ENCODE results near the gene TLL1.

TLL1 gene

DNA sequence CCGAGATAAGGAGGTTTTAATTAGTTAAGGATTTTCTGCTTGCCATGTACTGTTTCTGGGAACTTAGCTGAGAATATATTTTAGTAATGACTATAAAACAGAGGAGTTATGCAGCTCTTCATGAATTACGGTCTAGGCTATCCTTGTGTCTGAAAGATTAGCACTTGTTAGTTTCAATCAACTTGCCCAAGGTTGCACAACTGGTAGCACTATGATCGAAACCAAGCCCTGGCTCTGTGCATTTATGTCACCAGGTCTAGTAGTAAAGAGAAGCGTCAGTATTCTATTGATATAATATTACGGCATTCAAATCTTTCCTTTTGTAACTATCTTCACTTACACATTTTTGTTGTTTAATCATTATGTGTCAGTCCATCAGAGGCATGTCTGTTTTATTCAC lies 176.0 kb downstream of the TLL1 start:
- DNase-seq (ENCODE audit: low read depth in 2 of 2) = no peak

DNA sequence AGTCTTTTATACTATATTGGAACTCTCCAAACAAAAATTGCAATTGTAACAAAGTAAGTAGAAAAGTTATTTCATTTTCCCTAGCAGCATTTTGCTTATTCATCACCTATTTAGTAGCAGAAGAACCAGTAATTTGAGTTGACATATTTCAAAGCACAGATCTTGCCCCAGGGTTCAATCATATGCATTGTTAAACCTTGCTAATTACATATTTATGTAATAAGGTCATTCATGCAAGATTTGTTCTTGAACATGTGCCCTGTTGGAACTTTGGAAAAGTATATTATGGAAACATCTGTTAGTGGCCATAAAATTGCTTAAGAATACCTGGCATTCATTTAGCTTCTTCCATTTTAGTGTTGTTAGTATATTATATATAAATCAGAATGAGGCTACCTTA lies 191.7 kb downstream of the TLL1 start:
- DNase-seq (ENCODE audit: low read depth in 2 of 2) = no peak

DNA sequence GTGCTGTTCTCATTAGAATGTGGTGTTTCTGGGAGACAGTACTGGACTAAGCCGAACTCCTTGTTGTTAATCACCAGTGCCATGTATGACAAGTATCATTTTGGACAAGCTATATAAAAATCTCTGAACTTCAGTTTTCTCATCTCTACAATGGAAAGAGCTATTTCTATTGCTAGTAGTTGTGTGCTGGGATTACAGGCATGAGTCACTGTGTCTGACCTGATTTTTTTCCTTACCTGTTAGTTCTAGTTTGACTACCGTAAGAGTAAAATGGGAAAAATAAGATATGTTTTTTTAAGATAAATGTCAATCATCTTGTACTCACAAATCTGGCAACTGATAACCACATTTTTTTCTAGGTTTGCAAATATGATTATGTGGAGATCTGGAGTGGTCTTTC lies 192.3 kb downstream of the TLL1 start:
- no peak for DNase-seq (ENCODE audit: low read depth in 2 of 2)

DNA sequence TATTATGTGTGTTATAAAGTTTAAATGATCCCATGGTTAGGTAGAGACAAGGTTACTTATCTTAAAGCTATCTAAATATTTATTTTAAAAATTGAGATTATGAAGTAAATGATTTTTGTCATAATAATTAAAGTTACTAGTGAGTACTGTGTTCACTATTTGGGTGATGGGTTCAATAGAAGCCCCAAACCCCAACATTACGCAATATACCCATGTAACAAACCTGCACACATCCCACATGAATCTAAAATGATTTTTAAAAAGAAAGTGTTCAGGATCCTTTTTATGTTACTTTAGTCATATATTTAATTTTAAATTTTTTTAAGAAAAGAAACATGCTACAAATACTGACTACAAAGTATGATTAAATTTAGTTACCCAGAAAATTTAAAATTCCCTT lies 193.9 kb downstream of the TLL1 start:
- no peak for DNase-seq (ENCODE audit: low read depth in 2 of 2)

DNA sequence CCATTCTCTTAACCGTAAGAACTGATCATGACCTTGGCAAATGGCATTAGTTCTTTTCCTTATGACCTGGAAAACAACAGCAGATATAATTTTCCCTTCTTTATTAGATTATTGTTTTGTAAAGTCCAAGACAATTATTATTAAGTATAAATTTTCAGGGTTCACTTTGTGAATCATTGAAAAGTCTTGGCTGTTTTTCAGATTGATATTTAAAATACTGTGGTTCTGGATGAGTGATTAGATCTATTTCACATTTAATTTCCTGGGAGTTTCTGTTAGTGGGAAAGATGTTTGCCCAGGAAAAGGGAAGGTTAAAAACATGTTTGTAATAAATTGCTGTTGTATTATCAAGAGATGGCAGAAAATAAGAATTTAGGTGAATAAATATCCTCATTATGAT lies 194.9 kb downstream of the TLL1 start:
- no peak for DNase-seq (ENCODE audit: low read depth in 2 of 2)

DNA sequence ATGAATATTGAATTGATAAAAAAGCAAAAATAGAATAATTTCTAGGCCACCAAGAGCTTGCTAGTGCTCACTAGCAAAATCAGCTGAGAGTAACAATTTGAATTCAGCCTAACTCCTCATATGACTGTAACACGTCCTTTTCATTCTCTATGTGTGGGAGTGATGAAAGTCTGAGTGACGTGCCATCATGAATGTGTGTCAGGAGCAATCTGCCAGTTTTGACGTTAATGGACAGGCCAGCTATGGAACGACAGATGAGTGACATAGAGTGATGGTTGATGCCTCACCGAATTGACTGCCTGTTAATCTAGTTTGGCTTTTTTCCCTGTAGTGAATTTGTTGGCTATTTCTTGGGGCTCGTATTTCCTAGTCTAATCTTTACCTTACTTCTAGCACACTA lies 200.7 kb downstream of the TLL1 start:
- DNase-seq (ENCODE audit: low read depth in 2 of 2) = no peak

DNA sequence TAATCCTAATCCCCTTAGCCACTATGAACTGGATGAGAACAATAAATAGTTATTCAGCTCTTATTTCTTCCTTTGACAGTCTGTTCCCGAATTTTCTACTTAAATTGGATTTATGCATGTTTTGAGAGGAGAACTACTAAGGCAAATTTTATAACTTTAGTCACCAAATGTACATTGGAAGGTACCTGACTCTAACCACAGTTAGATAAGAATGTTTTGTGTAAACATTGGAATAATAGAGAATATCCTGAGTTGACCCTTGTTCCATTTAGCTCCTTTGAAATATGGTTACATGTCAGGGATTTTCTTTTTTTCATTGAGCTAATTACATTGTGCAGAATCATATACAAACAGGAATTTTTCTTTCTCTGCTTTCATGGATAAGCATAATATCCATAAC lies 202.6 kb downstream of the TLL1 start:
- no peak for DNase-seq (ENCODE audit: low read depth in 2 of 2)

DNA sequence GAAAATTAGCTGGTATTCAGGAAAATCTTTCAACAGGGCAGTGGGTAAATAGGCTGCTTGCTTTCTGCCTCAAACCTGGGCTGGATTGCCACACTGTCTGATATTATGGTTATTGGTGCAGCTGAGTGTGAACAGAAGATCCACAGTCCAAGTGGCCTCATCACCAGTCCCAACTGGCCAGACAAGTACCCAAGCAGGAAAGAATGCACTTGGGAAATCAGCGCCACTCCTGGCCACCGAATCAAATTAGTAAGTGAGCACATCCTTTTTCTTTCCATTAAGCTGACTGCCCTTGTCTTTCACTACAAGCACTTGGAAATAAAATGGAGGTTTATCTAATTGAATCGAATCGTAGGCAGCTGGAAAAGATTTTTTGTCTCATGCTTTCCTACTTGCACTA lies 204.7 kb downstream of the TLL1 start:
- no peak for DNase-seq (ENCODE audit: low read depth in 2 of 2)

DNA sequence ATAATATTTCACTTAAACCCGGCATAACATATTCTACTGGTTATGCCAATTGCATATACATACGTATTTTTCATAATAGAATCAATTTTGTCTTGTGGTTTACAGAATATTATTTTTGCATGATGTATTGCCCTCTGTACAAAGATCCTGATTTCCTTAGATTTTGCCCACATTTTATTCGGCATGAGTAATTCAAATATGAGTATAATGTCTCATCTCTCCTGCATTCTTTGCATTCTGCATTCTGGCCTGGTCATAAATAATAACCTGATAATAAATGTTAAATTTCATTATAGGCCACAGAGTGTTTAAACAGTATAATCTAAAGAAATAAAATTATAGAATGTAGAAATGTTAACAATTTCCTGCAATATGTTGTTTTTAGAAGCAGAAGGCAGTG lies 205.3 kb downstream of the TLL1 start:
- no peak for DNase-seq (ENCODE audit: low read depth in 2 of 2)

DNA sequence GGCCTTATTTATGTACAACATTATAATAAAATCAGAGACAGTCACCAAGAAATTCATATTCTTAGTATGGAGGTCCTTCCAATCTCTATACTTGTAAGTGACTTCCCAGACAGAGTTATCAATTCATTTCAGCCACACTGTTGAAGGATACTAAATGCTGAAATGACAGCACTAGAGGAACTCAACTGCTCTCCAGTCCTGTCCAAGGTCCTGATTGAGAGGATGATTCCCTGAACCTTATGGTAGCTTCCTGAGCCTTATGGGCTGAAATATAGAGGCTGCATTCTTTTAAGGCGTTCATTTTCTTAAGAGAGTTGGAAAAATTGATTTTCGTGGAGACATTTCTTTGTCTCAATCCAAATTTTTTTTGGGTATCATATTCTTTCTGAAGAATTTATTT lies 205.9 kb downstream of the TLL1 start:
- DNase-seq (ENCODE audit: low read depth in 2 of 2) = no peak

DNA sequence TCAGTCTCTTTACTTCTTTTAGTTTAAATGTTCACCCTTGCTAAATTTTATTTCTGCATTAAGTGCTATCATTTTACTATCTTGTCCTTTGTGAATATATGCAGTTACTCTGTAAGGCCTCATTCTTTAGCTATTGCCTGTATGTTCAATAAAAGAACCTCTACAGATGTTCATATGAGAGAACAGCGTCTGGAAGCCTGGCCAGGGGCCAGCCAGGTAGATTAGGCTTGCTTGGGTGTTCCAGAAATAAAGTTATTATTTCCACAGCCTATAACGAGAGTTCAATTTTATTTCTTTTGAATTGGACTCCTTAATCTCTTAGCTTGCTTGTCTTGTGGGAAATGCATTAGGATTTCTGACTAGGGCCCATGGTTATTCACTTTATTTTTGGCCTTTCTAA lies 214.5 kb downstream of the TLL1 start:
- no peak for DNase-seq (ENCODE audit: low read depth in 2 of 2)

DNA sequence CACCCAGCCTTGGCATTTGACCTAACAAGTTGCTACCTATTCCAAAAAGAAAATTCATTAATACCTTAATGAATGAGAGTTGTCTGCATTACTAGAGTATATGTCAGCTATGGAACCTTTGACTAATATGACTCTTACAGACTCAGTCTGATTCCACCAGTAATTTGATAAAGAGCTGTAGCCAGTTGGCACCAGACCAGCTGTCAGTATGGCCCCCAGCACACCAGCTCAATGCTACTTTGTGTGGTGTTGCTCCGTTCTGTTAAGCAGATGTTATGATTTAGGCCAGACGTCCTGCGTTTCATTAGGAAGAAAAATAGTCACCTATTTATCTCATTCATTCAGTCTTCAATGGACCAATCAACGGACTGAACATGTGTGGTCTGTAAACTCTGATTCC lies 215.5 kb downstream of the TLL1 start:
- DNase-seq (ENCODE audit: low read depth in 2 of 2) = no peak

DNA sequence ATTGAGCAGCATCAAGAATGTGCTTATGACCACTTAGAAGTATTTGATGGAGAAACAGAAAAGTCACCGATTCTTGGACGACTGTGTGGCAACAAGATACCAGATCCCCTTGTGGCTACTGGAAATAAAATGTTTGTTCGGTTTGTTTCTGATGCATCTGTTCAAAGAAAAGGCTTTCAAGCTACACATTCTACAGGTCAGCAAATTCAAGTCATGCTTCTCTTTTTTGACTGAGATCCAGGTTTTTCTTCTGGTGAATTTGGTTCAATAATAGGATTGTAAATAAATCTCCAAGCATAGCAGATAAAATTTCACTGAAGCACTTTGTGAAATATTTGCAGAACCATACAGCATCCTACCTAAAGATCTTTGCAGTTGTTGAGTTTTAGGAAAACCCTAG lies 218.1 kb downstream of the TLL1 start:
- no peak for DNase-seq (ENCODE audit: low read depth in 2 of 2)

DNA sequence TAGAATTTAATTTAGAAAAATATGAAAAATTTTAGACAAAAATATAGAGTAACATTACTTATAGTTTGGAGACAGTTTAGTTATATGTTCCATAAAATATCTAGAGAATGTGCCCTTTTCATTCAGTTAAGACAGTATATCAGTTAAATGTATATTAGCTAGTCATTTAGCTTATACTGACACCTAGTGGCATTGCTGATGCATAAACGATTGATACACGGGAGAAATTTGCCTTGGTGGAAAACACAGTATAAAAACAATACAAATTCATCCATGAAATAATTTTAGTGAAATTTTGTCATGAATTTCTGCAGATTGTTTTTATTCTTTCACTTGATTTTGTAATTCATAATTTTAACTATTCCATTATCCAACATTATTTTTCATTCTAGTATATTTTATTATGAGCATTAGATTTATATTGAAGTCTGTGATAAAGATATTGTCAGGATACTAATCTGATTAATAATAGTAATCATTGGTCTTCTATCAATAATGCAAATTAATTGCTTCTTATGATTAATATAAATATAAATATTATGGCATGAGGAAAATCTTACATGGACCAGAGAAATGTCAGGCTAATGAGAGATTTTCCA lies 219.0 kb downstream of the TLL1 start:
- DNase-seq (ENCODE audit: low read depth in 2 of 2) = no peak

DNA sequence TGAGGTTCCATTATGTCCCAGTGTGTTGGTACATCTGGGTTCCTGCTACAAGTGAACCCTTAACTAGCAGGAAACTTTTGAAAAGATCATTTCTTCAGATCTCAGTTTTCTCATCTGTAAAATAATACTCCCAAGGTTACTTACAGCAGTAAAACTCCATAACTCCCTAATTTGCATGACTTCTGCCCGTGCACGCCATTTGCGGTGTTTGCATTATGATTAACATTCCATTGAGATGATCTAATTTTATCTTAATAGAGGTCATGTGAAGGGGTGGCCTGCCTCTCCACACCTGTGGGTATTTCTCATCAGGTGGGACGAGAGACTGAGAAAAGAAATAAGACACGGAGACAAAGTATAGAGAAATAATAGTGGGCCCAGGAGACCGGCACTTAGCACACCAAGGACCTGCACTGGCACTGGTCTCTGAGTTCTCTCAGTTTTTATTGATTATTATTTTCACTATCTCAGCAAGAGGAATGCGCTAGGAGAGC lies 219.8 kb downstream of the TLL1 start:
- no peak for DNase-seq (ENCODE audit: low read depth in 2 of 2)

DNA sequence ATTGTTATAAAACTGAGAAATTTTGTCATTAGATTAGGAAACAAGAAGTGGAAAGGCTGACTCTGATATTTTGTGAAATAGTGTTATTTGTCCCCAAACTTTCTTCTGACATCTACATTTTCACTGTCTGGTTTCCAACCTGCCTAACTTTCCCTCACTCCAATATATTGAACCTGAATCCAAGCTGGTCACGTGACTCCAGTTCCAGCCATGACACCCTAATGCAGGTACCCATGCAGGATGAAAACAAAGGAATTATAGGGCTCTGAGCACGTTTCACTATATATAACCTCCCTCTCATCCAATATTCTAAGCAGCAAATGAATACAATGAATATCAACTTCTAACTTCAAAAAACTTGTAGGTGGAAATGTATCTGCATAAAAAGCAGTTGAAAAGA lies 231.6 kb downstream of the TLL1 start:
- DNase-seq (ENCODE audit: low read depth in 2 of 2) = no peak

DNA sequence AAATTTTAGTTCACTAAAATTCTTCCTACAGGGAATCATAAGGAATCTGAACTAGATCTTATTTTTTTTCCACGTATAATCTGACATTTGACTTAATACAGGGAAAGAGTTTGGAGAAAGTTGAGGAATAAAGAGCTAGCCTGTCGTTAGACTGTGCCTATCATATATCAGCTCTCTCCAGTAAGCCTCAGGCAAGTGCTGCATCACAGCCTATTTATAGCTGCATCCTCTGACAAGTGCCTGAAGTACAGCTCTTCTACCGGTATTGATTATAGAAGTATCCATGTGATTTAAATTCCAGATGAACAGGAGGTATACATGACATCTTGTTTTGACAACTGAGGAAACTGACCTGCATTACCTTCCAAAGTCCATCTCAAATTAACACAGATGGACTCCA lies 248.9 kb downstream of the TLL1 start:
- DNase-seq (ENCODE audit: low read depth in 2 of 2) = no peak

DNA sequence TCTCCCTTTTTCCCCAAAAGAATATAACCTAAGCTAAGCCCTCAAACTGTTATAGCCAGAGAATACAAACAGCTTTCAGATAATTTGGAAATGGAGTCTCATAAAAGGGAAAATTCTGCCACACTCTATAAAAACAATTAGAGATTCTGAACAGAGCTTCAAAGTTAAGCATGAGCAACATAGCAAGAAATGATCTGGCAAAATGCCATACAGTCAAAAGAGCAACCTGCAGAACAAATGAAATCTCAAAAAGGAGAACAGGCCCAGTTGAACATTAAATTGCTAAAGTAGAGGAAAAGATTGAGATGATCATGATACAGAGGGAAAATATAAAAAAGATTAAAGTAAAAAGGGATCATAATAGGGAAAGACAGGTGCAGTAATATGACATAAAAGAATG lies 250.5 kb downstream of the TLL1 start:
- DNase-seq (ENCODE audit: low read depth in 2 of 2) = no peak

DNA sequence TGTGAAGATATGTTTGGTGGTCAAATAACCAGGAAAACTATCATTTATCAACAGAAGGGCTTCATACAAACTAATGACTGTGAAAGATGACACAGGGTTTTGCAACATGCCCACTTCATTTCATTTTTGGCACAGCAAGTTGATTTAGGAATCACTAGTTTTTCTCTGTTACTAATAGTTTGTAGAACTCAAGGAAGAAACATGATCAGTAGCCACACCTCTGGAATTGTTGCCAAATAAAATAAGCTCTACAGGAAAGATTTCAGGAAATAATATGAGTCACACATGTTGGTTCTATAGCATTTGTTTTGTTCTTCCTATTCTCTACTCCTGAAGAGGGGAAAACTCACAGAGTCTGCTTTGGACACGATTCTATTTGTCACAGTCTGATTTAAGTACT lies 255.4 kb downstream of the TLL1 start:
- no peak for DNase-seq (ENCODE audit: low read depth in 2 of 2)

DNA sequence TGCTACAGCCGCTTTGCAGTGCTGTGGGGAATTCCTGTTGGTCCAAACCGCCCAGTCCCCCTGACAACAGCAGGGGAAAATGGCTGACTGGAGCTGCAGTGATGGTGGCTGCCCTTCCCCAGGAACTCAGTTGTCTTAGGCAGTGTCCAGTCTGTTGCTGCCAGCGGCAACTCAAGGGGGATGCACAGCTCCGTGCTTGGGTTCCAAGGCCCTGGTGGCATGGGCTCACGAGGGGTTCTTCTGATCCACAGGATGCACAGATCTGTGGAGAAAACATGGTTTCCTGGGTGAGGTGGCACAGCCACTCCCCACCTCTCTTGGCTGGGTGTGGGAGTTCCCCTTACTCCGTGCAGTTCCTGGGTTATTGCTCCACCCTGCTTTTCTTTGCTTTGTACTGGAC lies 261.2 kb downstream of the TLL1 start:
- no peak for DNase-seq (ENCODE audit: low read depth in 2 of 2)

DNA sequence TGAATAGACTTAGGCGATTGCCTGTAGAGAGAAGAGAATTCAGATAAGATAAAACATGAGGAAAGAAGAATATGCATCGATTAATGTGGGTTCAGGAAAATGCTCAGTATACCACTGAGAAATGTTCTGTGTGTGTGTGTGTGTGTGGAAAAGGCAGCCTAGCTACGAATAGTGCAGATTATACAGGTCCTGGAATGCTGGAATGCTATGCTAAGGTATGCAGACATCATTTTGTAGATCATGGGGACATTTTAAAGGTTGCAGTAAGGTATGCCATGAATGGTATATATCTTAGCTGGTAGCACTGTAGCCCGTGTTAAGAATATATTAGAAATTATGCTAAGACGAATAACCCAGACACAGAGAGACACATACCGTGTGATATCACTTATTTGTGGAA lies 267.9 kb downstream of the TLL1 start:
- no peak for DNase-seq (ENCODE audit: low read depth in 2 of 2)

DNA sequence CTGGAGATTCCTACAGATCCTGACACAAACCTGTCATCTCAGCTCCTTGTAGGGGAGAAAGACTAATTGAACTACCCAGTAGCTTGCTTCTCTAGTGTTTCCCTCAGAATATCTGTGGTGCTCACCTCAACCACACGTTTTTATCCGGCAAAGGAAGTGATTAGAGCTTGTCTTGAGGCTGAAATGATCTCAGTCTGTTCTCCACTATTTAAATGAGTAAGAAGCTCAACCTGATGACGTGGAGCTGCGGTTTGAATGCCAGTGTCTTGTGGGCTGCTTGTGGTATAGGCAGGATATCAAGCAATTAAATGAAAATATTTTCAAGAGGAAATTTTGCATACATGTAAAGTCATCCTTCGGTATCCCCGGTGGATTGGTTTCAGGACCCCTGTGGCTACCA lies 270.2 kb downstream of the TLL1 start:
- DNase-seq (ENCODE audit: low read depth in 2 of 2) = no peak

DNA sequence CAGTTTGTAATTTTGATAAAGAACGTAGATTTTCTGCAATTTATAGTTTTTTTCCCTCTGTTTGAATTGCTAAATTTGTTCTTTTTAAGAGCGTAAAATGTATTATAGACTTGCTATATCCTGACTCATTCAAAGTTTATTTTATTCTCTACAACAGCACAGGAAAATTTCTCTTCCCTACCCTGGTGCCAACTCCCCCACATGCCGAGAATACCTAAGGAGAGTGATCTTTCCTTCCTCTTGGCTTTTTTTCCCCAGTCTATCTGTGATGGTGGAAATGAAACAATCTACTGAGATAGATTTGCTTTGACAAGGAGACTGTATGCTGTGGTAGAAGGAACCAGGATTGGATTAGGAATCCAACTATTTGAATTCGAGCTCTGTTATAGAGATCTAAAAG lies 271.6 kb downstream of the TLL1 start:
- DNase-seq (ENCODE audit: low read depth in 2 of 2) = no peak

DNA sequence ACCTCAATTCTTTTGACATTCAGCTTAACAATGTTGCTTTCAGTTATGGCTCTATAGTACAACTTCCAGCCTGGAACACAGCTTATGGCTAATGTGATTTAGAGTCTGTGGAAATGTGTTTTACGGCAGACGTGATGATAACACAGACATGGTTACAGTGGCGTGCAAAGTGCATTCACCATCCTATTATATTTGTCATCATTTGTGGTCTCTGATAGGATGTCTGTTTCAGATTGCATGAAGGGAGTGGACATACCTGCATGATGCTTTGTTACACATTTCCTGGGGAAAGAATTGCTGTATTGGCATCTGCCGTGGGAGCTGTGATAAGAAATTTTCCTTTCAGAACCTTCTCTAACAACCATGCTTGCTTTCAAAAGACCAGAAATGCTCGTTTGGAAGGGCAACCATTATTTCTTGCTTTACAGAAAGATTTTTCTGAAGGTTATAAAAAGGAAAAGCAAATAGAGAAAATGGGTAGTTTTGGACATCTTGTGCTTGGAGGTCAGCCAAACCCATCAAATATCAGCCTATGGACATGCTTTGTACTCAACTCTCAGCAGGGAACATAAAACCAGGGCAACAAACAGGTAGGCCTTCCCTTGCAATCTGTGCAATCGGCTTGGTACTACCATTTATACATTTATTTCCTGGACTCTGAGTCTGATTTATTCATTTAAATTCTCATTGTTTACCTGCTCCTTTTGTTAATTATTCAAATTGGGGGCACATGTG lies 273.9 kb downstream of the TLL1 start:
- DNase-seq (ENCODE audit: low read depth in 2 of 2) = no peak
